Measurements from ENCODE around the gene NSUN2.

NSUN2 gene

GRCh38 chr5:6556089-6556801 lies 76.6 kb downstream of the NSUN2 start:
- H2AFZ ChIP-seq (ENCODE audit: low read depth, low read length): no peak overlapping the region
- TF ChIP-seq EZH2phosphoT487 (IDR thresholded peaks at IDR 0.05; ENCODE audit: low read depth) (no peak), CTCF (IDR thresholded peaks at IDR 0.05; ENCODE audit: low read depth, low read length) (no peak)
- H3K4me2 ChIP-seq (ENCODE audit: low read length): no peak overlapping the region

DNA sequence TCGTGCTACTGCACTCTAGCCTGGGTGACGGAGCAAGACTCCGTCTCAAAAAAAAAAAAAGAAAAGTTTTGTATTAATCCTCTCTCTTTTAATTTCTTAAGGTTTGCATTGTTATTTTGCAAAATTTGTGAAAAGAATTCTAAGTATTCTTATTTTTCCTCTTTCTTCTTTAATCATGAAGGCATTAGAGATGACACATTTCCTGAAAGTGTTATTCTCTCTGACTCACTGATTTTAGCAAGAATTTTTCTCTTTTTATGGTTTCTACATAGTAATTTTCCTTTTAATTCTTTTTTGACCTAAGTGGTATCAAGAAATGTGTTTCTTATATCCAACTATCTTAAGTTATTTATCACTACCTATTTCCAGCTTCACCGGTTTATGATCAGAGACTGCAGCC lies 78.0 kb downstream of the NSUN2 start:
- Histone ChIP-seq H3K27ac (ENCODE audit: low read length) (no peak overlapping the region), H3K4me3 (ENCODE audit: low read length) (no peak overlapping the region), H3K36me3 (replicated peaks; ENCODE audit: low read depth, low read length) (no peaks in the 10 kb centered on the region), H2AFZ (ENCODE audit: low read depth, low read length) (no peak overlapping the region), H3K4me1 (ENCODE audit: low read length) (no peaks in the 10 kb centered on the region), H3K4me2 (ENCODE audit: low read length) (no peak overlapping the region), H3K27me3 (ENCODE audit: low read depth, low read length) (no peaks in the 10 kb centered on the region), H3K9me3 (ENCODE audit: insufficient read depth, low read length) (no peaks in the 10 kb centered on the region), H3K79me2 (ENCODE audit: low read length) (no peaks in the 10 kb centered on the region), H4K20me1 (ENCODE audit: insufficient read depth, low read length) (no peaks in the 10 kb centered on the region), H3K9ac (ENCODE audit: low read length) (no peak overlapping the region)
- TF ChIP-seq EZH2phosphoT487 (IDR thresholded peaks at IDR 0.05; ENCODE audit: low read depth) (no peak), CTCF (IDR thresholded peaks at IDR 0.05; ENCODE audit: low read depth, low read length) (no peak)

More at GRCh38 chr5:6556089-6556801, 76.6 kb downstream of the NSUN2 start:
- H3K27ac ChIP-seq (ENCODE audit: low read length): no peak overlapping the region
- no peaks in the 10 kb centered on the region for H3K27me3 ChIP-seq (ENCODE audit: low read depth, low read length)
- no peaks in the 10 kb centered on the region for H3K4me1 ChIP-seq (ENCODE audit: low read length)
- no peaks in the 10 kb centered on the region for H3K9me3 ChIP-seq (ENCODE audit: insufficient read depth, low read length)
- no peaks in the 10 kb centered on the region for H4K20me1 ChIP-seq (ENCODE audit: insufficient read depth, low read length)
- H3K79me2 ChIP-seq (ENCODE audit: low read length): no peaks in the 10 kb centered on the region
- H3K9ac ChIP-seq (ENCODE audit: low read length): no peak overlapping the region
- H3K36me3 ChIP-seq (replicated peaks; ENCODE audit: low read depth, low read length): no peaks in the 10 kb centered on the region
- H3K4me3 ChIP-seq (ENCODE audit: low read length): no peak overlapping the region

DNA sequence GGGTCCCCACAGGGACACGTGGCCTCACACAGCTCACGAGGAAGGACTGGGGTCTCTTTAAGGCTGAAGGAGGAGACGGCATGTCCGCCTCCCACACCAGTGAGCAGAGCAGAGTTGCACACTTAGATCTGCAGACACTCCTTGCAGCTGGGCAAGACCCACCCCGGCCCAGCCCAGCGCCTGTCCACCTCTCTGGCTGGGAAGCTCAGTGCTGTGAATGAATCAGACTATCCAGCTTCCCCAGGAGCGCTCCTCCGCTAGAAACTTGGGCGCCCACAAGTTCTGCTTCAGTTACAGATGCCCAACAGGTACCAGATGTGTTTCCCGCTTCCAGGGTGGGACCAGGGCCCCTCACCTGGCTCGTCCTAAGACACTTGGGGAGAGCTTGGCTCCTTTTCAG lies 78.9 kb downstream of the NSUN2 start:
- no peak for TF ChIP-seq EZH2phosphoT487 (IDR thresholded peaks at IDR 0.05; ENCODE audit: low read depth)
- TF ChIP-seq CTCF (IDR thresholded peaks at IDR 0.05; ENCODE audit: low read depth, low read length): no peak
- no peaks in the 10 kb centered on the region for H3K27me3 ChIP-seq (ENCODE audit: low read depth, low read length)

GRCh38 chr5:6552612-6553011 lies 80.2 kb downstream of the NSUN2 start:
- H3K79me2 ChIP-seq (ENCODE audit: low read length): no peaks in the 10 kb centered on the region
- TF ChIP-seq CTCF (IDR thresholded peaks at IDR 0.05; ENCODE audit: low read depth, low read length) (no peak), EZH2phosphoT487 (IDR thresholded peaks at IDR 0.05; ENCODE audit: low read depth) (no peak)

More for the DNA sequence above, 78.9 kb downstream of the NSUN2 start:
- H3K4me2 ChIP-seq (ENCODE audit: low read length): no peak overlapping the region
- no peaks in the 10 kb centered on the region for H3K36me3 ChIP-seq (replicated peaks; ENCODE audit: low read depth, low read length)
- H3K9ac ChIP-seq (ENCODE audit: low read length): no peak overlapping the region
- H3K27ac ChIP-seq (ENCODE audit: low read length): no peak overlapping the region
- no peaks in the 10 kb centered on the region for H3K9me3 ChIP-seq (ENCODE audit: insufficient read depth, low read length)
- no peaks in the 10 kb centered on the region for H3K79me2 ChIP-seq (ENCODE audit: low read length)
- no peak overlapping the region for H3K4me3 ChIP-seq (ENCODE audit: low read length)
- H3K4me1 ChIP-seq (ENCODE audit: low read length): no peaks in the 10 kb centered on the region
- H4K20me1 ChIP-seq (ENCODE audit: insufficient read depth, low read length): no peaks in the 10 kb centered on the region
- H2AFZ ChIP-seq (ENCODE audit: low read depth, low read length): no peak overlapping the region

More at GRCh38 chr5:6552612-6553011, 80.2 kb downstream of the NSUN2 start:
- Histone ChIP-seq H3K4me2 (ENCODE audit: low read length) (no peak overlapping the region), H3K4me3 (ENCODE audit: low read length) (no peak overlapping the region), H3K9me3 (ENCODE audit: insufficient read depth, low read length) (no peaks in the 10 kb centered on the region), H3K36me3 (replicated peaks; ENCODE audit: low read depth, low read length) (no peaks in the 10 kb centered on the region), H3K4me1 (ENCODE audit: low read length) (no peaks in the 10 kb centered on the region), H3K27me3 (ENCODE audit: low read depth, low read length) (no peaks in the 10 kb centered on the region), H2AFZ (ENCODE audit: low read depth, low read length) (no peak overlapping the region), H4K20me1 (ENCODE audit: insufficient read depth, low read length) (no peaks in the 10 kb centered on the region), H3K9ac (ENCODE audit: low read length) (no peak overlapping the region), H3K27ac (ENCODE audit: low read length) (no peak overlapping the region)

Data from OCI-LY3 (cell line).